Myocyte (in vitro differentiated cells): ENCODE data around the gene INVS. TPM values are rescaled to one million over a fixed set of nuclear protein-coding genes. Genes with fewer than 3 reads are reported as not detected.
"Not testable (repeated sequence)": the region's sequence is repeated elsewhere in the genome, so short reads cannot be mapped to it uniquely, and the experiment has no call there.

Experiments
- DNase-seq: peaks from one replicate; pipeline ENCODE4 v3.0.0-alpha.2; 2012; ENCODE audit warnings: low read depth
- total RNA-seq: library from RNA; depleted of rRNA; stranded (reverse); fragments of >200 nt; gene quantifications from 2 replicates; pipeline ENCODE4 v1.2.3, GENCODE V29; 2014

Gene INVS
- total RNA-seq, 1 donor from 2014 or later, result 12.1 TPM

DNA sequence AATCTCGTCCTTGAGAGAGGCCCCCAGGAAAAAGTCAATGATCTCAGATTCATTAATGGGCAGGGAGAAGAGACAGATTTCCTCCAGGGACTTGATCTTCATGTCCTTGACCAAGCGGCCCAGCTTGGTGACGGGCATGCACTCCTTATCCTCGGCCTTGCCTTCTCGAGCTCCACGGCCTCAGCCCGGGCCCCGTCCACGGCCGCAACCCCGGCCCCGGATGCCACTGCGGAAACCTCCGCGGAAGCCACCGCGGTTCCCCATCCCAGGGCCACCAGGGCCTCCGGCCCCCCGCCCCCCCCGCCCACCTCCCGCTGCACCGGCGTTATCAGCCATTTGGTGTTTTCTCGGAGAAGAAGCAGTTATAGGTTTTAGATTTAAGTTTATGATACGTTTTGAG, 18.3 kb downstream of the INVS start:
- no peak for DNase-seq

DNA sequence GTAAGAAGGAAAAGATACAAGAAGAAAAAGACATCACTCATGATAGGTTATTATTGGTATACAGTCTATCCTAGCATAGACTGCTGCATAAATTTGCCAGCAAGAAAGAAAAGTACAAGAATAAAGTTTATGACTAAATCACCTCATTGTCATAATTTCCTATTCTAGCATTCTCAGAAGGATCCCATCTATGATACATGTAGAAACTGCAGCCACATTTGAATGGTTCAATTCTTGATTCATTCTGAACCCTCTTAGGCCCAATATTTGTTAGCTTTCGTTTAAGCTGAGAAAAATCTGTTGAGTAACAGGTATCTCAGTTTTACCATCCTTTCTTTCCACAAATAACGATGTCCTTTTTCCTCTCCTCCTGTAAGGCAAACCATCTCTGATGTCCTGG, 21.2 kb downstream of the INVS start:
- DNase-seq, result no peak

GRCh38 chr9:100125236-100125635, 26.2 kb downstream of the INVS start:
- no peak for DNase-seq

- no peak for DNase-seq
Measured at GRCh38 chr9:100125910-100126309, 26.9 kb downstream of the INVS start.

GRCh38 chr9:100126423-100126822, 27.4 kb downstream of the INVS start:
- DNase-seq, result no peak

- no peak for DNase-seq
Measured at GRCh38 chr9:100129772-100130171, 30.7 kb downstream of the INVS start.

GRCh38 chr9:100131216-100131615, 32.2 kb downstream of the INVS start:
- DNase-seq, result no peak

GRCh38 chr9:100131875-100132430, 32.9 kb downstream of the INVS start:
- DNase-seq, result no peak

- no peak for DNase-seq
Measured at GRCh38 chr9:100134731-100135130, 35.7 kb downstream of the INVS start.

GRCh38 chr9:100136799-100137198, 37.8 kb downstream of the INVS start:
- not testable (repeated sequence) for DNase-seq

DNA sequence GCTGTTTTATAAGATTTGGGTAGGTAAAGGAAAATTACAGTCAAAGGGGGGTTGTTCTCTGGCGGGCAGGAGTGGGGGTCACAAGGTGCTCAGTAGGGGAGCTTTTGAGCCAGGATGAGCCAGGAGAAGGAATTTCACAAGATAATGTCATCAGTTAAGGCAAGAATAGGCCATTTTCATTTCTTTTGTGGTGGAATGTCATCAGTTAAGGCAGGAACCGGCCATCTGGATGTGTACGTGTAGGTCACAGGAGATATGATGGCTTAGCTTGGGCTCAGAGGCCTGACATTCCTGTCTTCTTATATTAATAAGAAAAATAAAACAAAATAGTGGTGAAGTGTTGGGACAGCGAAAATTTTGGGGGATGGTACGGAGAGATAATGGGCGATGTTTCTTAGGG, 41.3 kb downstream of the INVS start:
- not testable (repeated sequence) for DNase-seq

DNA sequence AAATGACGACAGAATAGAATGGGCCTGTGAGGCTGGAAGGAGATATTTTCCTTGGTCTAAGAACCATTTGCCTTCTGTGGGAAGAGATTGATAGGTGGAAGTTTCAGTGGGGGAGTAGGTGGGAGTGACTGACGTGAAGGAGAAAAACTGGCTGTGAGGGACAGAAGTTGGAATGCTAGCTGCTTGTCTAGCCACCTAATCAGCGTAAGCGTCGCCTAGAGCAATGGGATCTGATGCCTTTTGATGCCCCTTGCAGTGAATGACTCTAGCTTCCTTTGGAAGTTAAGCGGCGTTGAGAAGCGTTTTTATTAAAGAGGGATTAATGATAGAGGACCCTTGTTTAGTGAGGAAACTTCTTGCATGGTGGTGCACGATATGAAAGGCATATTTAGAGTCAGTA, 42.8 kb downstream of the INVS start:
- not testable (repeated sequence) for DNase-seq

DNA sequence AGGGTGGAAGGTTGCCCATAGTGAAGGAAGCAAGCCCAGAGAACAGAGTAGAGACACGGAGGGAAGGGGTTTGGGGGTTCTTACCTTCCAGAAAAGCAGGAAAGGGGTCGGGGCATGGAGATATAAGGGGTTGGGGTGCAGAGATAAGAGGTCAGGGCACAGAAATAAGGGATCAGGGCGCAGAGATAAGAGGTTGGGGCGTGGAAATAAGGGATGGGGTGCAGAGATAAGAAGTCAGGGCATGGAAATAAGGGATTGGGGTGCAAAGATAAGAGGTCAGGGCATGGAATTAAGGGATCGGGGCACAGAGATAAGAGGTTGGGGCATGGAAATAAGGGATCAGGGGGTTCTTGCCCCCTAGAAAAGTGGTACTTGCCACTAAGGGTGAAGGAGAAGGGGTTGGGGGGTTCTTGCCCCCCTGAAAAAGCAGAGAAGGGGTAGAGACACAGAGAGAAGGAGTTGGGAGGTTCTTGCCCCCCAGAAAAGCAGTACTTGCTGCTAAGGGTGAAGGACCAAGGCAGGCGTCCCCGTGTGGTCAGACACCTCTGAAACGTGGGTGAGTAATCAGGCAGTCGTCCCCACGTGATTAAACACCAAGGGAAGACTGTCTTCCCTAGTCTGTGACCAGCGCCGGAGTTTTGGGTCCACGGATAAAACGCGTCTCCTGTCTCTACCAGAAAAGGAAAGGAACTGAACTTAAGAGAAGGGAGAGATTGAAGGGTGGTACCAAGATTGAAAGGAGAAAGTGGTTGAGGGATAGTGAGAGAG, 46.3 kb downstream of the INVS start:
- DNase-seq, result not testable (repeated sequence)

GRCh38 chr9:100145976-100146375, 46.9 kb downstream of the INVS start:
- DNase-seq, result not testable (repeated sequence)

GRCh38 chr9:100150214-100150613, 51.2 kb downstream of the INVS start:
- DNase-seq, result peak; percentile 39

DNA sequence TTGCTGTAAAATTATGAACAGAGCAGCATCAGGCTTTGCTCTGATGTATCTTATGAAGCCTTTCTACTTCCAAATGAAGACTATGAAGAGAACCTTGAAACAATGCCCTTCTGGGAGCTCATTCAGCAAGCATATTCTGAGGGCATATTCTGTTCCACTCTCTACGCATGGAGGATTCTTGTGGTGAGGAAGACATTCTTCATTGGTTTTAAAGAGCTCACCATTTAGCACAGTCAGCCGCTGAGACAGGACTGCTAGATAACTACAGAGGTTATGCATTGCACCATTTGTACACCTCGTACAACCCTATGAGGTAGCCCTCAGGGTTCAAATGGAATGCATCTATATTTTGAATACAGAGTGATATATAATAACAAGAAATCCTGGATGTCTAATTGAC, 61.0 kb downstream of the INVS start:
- DNase-seq, result peak; percentile 42

- no peak for DNase-seq
Measured at GRCh38 chr9:100167176-100167575, 68.1 kb downstream of the INVS start.

DNA sequence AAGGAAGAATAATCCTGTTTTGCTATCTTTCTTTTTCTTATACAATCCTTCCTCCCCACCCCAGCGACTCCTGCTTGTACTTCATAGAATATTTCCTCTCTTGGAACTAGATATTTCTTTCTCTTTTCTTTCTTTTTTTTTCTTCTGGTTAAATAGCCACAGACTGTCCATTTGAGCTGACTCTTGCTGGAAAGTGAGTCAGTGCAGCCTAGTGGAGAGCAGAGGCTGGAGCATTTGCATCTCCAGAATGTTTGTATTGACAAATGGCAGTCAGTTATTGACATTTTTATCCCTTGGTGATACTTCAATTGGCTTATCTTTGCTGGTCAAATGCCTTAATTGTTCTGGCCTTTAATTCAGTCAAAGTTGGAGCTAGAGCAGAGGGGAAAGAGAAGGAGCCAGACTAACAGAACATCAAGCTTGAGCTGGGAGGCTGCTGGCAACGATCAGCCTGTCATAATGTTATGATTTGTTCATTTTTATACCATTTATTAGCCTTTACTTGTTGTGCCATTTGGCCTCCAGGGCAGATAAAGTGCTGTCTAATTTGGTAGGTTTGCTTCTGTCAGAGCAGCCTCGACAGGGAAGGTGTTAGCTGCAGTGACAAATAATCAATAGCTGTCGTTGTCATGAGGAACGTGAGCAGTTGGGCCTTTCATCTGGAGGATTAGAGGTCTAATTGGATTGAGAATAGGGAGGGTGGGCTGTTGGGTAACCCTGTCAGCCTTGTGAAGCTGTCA, 69.0 kb downstream of the INVS start:
- DNase-seq, result no peak

DNA sequence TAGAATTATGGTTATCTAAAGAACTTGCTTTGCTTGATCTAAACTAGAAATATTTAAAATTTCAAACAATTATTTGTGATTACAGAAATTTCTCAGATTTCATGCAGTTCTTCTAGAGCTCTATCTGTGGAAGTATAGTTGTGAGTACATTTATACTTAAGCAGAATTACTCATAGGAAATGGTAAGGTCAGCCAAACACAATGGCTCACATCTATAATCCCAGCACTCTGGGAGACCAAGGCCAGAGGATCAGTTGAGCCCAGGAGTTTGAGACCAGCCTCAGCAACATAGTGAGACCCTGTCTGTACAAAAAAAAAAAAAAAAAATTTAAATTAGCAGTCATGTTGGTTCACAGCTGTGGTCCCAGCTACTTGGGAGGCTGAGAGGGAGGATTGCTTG, 71.0 kb downstream of the INVS start:
- no peak for DNase-seq

DNA sequence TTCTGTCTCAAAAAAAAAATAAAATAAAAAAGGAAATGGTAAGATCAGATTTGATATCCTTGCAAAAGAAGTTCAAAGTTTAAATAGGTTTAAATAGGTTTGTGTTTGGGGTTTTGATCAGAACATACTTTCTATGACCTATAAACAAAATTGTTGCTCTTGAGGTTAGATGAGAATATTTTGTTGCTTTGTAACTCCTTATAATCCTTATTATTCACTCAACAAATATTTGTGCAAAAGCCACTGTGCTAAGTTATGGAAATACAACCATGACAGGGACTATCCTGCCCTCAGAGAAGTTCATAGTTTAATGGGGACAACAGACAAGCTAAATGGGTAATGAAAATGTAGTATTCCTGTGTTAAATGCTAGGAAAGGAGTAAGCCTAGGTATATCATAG, 71.5 kb downstream of the INVS start:
- DNase-seq, result no peak

DNA sequence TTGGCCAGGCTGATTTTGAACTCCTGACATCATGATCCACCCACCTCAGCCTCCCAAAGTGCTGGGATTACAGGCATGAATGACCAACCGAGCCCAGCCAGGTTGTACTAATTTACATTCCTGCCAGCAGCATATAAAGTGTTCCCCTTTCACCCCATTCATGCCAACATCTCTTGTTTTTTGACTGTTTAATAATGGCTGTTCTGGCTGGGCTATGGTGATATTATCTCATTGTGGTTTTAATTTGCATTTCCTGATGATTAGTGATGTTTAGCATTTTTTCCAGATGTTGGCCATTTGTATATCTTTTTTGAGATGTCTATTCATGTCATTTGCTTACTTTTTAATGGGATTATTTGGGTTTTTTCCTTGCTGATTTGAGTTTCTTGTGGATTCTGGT, 87.3 kb downstream of the INVS start:
- DNase-seq, result no peak

- DNase-seq, result peak; percentile 7
Measured at GRCh38 chr9:100190339-100190738, 91.3 kb downstream of the INVS start.
